ENCODE results near the gene MED12L. TPM values are rescaled to one million over a fixed set of nuclear protein-coding genes. Genes with fewer than 3 reads are reported as not detected.

The MED12L gene
- total RNA-seq, 1 donor from 2014 or later, result 1.4 TPM

DNA sequence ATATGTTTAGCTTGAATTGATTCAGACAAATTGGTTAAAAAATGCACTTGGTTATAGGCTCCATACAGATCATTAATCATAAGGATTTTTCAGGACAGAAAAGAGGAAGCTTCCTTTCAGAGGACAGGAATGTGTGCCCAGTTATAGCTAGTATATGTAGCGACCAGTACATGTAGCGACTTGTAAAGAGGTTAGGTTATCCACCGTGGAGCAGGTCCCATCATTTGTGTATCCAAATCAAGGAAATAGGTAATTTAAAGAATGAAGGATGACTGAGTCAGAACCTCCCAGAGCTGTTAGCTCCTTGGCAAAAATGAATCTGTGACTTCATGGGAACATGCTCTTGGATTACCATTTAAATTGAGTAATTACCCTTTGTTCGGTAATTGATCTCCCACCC lies 314.9 kb downstream of the MED12L start:
- Mint-ChIP-seq H3K4me1 (ENCODE audit: unreplicated experiment) (no peaks in the 10 kb centered on the region), H3K27me3 (ENCODE audit: unreplicated experiment) (no peaks in the 10 kb centered on the region), H3K36me3 (ENCODE audit: unreplicated experiment) (no peaks in the 10 kb centered on the region), H3K4me3 (ENCODE audit: unreplicated experiment) (no peak overlapping the region), H3K9me3 (ENCODE audit: unreplicated experiment) (no peaks in the 10 kb centered on the region), H3K27ac (ENCODE audit: unreplicated experiment) (no peak overlapping the region)
- DNase-seq (ENCODE audit: extremely low spot score, unreplicated experiment), result no peak
- TF ChIP-seq, protein P1, sequence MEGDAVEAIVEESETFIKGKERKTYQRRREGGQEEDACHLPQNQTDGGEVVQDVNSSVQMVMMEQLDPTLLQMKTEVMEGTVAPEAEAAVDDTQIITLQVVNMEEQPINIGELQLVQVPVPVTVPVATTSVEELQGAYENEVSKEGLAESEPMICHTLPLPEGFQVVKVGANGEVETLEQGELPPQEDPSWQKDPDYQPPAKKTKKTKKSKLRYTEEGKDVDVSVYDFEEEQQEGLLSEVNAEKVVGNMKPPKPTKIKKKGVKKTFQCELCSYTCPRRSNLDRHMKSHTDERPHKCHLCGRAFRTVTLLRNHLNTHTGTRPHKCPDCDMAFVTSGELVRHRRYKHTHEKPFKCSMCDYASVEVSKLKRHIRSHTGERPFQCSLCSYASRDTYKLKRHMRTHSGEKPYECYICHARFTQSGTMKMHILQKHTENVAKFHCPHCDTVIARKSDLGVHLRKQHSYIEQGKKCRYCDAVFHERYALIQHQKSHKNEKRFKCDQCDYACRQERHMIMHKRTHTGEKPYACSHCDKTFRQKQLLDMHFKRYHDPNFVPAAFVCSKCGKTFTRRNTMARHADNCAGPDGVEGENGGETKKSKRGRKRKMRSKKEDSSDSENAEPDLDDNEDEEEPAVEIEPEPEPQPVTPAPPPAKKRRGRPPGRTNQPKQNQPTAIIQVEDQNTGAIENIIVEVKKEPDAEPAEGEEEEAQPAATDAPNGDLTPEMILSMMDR (IDR thresholded peaks at IDR 0.05), result no peak

DNA sequence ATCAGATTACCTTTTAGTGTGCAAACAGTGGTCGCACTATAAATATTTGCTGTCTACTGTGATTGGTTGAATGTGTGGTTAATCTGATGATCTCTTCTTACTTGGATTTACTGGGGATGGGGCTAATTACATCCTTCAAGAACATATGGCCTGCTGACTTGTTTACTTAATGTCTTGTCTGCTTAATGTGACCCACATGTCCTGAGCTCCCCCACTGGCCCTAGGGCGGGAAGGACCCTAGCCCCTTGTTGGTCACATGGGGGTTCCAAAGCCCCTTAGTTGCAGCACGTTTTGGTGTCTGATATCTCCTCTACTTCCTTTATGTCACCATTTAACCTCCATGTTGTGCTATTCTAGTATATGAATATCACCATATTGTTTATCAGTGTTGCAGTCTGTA lies 316.9 kb downstream of the MED12L start:
- Mint-ChIP-seq H3K4me3 (ENCODE audit: unreplicated experiment) (no peak overlapping the region), H3K27ac (ENCODE audit: unreplicated experiment) (no peak overlapping the region), H3K9me3 (ENCODE audit: unreplicated experiment) (no peaks in the 10 kb centered on the region), H3K36me3 (ENCODE audit: unreplicated experiment) (no peaks in the 10 kb centered on the region), H3K27me3 (ENCODE audit: unreplicated experiment) (no peaks in the 10 kb centered on the region), H3K4me1 (ENCODE audit: unreplicated experiment) (no peaks in the 10 kb centered on the region)
- no peak for DNase-seq (ENCODE audit: extremely low spot score, unreplicated experiment)
- TF ChIP-seq, protein P1 (IDR thresholded peaks at IDR 0.05), result no peak

DNA sequence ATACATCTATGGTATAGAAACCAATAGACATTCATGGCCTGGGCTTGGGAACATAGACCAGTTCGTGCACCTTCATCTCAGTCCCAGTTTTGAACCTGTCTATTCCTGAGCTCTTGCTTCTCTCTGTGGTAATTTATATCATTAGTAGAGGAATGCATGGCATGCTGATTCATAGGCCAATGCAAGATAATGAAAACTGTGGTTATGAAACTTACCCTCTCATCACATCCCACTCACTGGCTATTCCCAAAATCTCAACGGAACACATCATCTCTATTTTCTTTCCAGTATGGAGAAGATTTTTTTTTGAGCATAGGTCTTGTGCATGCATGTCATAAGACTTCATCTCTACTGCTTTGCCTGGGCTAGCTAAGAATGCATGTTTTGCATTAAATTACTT lies 317.8 kb downstream of the MED12L start:
- Mint-ChIP-seq H3K27ac (ENCODE audit: unreplicated experiment) (no peak overlapping the region), H3K36me3 (ENCODE audit: unreplicated experiment) (no peaks in the 10 kb centered on the region), H3K4me3 (ENCODE audit: unreplicated experiment) (no peak overlapping the region), H3K27me3 (ENCODE audit: unreplicated experiment) (no peaks in the 10 kb centered on the region), H3K4me1 (ENCODE audit: unreplicated experiment) (no peaks in the 10 kb centered on the region), H3K9me3 (ENCODE audit: unreplicated experiment) (no peaks in the 10 kb centered on the region)
- DNase-seq (ENCODE audit: extremely low spot score, unreplicated experiment), result no peak
- TF ChIP-seq, protein P1 (IDR thresholded peaks at IDR 0.05), result no peak

DNA sequence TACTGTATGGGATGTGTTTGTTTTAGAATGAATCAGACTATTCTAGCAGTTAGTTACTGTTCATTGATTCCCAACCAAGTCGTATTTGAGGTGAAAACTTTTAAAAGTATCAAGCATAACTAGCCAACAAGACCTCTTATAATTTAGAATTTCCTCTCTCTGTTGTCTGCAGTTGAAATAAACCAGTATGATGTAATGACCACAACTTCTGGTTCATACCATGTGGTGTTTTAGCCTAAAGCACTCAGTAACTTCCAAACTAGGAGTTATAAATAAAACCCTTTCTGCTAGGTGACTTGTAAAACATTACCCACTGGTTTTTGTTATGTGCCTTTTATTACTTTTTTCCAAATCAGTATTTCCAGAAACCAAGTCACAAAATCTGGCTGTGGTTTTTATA lies 318.9 kb downstream of the MED12L start:
- Mint-ChIP-seq H3K4me3 (ENCODE audit: unreplicated experiment) (no peak overlapping the region), H3K9me3 (ENCODE audit: unreplicated experiment) (no peaks in the 10 kb centered on the region), H3K27ac (ENCODE audit: unreplicated experiment) (no peak overlapping the region), H3K36me3 (ENCODE audit: unreplicated experiment) (no peaks in the 10 kb centered on the region), H3K4me1 (ENCODE audit: unreplicated experiment) (no peaks in the 10 kb centered on the region), H3K27me3 (ENCODE audit: unreplicated experiment) (no peaks in the 10 kb centered on the region)
- TF ChIP-seq, protein P1 (IDR thresholded peaks at IDR 0.05), result no peak
- no peak for DNase-seq (ENCODE audit: extremely low spot score, unreplicated experiment)

DNA sequence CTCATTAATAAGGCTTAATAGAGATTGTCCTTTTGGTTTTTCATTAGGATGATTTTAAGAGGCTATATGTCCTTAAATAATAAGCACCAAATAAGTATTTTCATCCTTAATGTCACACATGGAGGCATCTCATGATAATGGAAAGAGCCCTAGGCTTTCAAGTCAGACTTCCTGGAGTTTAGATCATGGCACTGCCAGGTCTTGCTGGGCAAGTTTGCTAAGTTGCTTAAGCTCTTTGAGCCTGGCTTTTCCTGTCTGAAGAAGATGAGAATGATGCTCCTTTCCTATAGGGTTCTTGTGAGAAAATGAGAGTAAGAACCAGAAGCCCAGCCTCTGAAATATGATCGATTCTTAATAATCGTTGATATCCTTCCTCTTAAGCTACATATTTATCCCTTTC lies 322.5 kb downstream of the MED12L start:
- Mint-ChIP-seq H3K4me3 (ENCODE audit: unreplicated experiment) (no peak overlapping the region), H3K27me3 (ENCODE audit: unreplicated experiment) (no peaks in the 10 kb centered on the region)
- TF ChIP-seq, protein P1 (IDR thresholded peaks at IDR 0.05), result no peak

More for the DNA sequence above, 322.5 kb downstream of the MED12L start:
- Mint-ChIP-seq H3K36me3 (ENCODE audit: unreplicated experiment) (no peaks in the 10 kb centered on the region), H3K9me3 (ENCODE audit: unreplicated experiment) (no peaks in the 10 kb centered on the region), H3K4me1 (ENCODE audit: unreplicated experiment) (no peaks in the 10 kb centered on the region), H3K27ac (ENCODE audit: unreplicated experiment) (no peak overlapping the region)
- no peak for DNase-seq (ENCODE audit: extremely low spot score, unreplicated experiment)
